HG03039 (cell line): ENCODE measurements around the gene ARID1A.
A peak's percentile ranks its signal among the peaks of the same experiment; 100 is the strongest.

Experiments
- ATAC-seq: cut with Tn5 transposase; IDR thresholded peaks from one replicate; pipeline ENCODE4 v1.9.1; 2021; ENCODE audit warnings: mild to moderate bottlenecking, moderate library complexity; ENCODE audit not compliant: unreplicated experiment

ARID1A gene

DNA sequence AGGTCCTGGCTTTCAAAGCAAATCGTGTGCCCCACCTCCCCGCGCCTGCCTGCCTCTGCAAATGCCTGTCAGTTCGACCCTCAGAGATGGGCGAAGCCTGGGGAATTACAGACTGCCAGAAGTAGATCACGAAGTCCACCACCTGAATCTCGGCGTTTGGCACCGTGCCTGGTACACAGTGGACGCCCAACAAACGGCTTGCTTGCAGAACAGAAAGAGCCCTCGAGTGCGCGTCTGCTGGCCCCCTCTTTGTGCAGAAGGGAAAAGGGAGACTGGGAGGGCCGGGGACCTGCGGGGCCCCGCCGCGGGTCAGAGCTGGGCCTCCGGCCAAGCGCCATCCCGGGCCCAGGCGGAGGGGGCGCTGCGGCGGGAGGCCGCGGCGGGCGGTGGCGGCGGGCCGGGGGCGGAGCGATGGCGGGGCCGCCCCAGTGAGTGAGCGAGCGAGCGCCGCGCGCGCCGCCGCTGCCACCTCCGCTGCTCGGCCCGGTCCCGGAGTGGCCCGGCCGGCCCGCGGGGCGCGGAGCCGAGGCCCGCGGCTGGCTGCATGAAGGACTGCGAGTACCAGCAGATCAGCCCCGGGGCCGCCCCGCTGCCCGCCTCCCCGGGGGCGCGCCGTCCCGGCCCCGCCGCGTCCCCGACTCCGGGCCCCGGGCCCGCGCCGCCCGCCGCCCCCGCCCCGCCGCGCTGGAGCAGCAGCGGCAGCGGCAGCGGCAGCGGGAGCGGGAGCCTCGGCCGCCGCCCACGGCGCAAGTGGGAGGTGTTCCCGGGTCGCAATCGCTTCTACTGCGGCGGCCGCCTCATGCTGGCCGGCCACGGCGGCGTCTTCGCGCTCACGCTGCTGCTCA, 130.7 kb downstream of the ARID1A start, which contains the start of gene ZDHHC18:
Gene ZDHHC18, plus strand, starts transcription at position 428 of the 845 bp plus-strand sequence. Its CDS starts 117 bp downstream, at position 545.
- ATAC-seq, result peak; percentile 72

DNA sequence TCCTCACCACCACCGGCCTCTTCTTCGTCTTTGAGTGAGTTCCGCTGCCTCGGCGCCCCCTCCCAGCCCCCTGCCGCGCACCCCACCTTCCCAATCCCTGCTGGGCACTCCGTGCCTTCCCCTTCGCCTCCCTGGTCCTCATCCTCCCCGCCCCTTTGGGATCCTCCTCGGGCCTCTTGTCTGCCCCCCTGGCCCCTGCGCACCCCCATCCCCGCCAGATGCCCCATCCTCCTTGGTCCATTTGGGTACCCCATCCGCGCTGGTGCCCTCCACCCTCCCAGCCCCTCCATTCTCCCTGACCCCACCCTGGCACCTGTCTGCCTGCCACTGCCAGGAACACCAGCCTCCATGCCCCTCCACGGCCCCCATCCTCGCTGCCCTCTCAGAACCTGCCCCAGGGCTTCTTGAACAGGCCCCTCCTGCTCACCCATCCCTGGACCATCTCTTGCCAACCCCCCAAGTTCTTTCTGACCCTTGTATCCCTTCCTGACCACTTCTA, 131.3 kb downstream of the ARID1A start:
- ATAC-seq, result no peak

DNA sequence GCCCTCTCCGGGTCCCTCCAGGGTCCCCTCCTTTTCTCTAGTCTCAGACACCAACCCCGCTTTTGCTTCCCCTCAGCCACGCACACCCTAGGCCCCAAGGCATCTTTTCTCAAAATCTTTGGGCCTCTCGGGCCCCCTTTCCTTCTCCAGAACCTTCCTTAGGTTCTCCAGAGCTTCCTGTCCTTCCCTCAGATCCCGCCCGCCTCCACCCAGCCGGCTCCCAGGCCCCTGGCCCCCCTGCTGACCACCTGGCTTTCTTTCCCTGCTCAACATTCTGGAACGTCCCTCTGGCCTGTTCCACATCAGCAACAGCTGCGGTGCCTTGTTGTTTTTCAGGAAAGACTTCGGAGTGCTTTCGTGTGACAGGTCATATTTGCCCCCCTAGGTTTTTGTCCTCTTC, 131.8 kb downstream of the ARID1A start:
- no peak for ATAC-seq

DNA sequence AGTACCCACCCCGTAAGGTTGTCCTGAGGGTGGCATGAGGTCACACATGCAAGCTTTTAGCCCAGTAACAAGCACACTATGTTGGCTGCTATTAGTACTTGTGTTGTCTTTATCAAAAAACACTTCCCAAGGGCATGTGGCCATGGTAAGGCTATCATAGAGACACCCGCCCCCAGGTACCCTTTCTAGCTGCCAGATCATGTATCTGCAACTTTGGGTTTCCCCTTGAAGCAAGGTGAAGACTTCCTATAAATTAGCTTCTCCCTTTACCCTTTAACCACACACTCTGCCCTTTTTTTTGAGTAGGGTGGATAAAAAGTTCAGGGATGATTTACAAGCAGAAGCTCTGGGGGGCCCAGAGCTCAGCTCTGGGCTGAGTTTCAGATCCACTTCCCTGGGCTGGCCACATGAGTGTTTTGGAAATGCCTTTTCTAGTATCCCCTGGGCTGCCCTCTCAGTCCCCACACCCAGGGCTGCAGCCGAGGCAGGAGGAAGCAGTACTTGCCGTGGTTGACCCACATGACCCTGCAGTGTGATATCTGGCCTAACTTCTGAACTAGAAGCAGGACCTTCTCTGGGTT, 132.7 kb downstream of the ARID1A start:
- ATAC-seq, result no peak

DNA sequence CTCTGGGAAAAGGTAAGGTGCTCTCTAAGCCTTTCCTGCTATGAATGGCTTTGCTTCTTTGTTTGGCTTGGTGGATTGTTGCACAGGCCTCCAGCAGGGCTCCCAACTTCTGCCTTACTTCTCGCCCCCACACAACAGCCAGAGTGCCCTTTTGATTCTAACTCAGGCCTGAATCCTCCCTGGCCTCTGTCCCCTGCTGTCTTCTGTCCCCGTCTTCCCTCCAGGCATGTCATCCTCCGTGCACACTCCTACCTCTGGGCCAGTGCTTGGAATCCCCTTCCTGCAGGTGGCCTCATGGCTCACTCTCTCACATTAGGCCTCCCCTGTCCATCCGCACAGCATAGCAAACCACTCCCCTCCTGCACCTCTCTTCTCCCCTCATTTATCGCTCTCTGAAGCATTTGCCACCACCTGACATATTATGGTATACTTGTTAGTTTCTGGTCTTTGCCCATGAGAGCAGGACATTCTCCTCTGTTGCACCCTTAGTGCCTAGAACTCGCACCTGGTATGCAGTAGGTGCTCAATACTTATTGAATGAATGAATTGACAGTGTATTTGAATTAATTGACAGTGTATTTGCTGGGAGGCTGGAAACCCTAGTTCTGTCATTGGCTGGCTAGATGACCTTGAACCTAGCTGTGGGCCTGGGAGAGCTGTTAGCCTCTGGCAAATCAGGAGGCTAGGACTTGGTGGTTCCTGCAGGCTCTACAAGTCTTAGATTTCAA, 133.5 kb downstream of the ARID1A start:
- ATAC-seq, result no peak

DNA sequence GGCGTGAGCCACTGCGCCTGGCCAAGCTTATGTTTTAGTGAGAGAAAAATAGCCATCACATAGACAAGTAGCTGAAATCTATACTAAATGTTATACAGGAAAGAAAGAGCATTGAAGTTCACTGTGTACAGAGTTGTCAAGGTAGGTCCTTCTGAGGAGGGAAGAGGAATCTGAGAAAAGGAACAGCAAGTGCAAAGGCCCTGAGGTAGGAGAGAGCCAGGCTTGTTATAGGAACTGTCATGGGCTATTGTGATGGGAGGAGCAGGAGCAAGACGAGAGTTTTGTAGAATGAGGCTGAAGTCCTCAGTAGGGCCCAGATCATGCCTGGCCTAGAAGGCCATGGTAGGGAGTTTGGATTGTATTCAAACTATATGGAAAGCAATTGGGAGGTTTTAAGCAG, 135.2 kb downstream of the ARID1A start:
- no peak for ATAC-seq
